Kidney tubule cell (primary cell): ENCODE measurements around the gene OR51Q1.
A peak's percentile ranks its signal among the peaks of the same experiment; 100 is the strongest.

Source experiments
- DNase-seq: peaks from one replicate; pipeline ENCODE4 v3.0.0-alpha.2; 2018; ENCODE audit warnings: low spot score

The OR51Q1 gene

GRCh38 chr11:5421811-5422210, at the start of gene OR51Q1:
OR51Q1 (plus strand) TSS chr11:5422111; CDS start chr11:5422201, 90 bp downstream.
- DNase-seq, result no peak

- peak; percentile 64 for DNase-seq
Measured at GRCh38 chr11:5380740-5381342, 41.1 kb upstream of the OR51Q1 start.

GRCh38 chr11:5383576-5383975, 38.3 kb upstream of the OR51Q1 start, which contains the start of gene OR51M1:
OR51M1 (plus strand) TSS chr11:5383812; CDS start chr11:5389399, 5,587 bp downstream.
- no peak for DNase-seq

- DNase-seq, result no peak
Measured at GRCh38 chr11:5384335-5384734, 37.6 kb upstream of the OR51Q1 start.

GRCh38 chr11:5390210-5390609, 31.7 kb upstream of the OR51Q1 start:
- DNase-seq, result no peak

- DNase-seq, result no peak
Measured at GRCh38 chr11:5394091-5394490, 27.8 kb upstream of the OR51Q1 start.

GRCh38 chr11:5398936-5399335, 23.0 kb upstream of the OR51Q1 start:
- DNase-seq, result peak; percentile 75

GRCh38 chr11:5405173-5405572, 16.7 kb upstream of the OR51Q1 start:
- DNase-seq, result no peak

- no peak for DNase-seq
Measured at GRCh38 chr11:5420993-5421392, 918 bp upstream of the OR51Q1 start.

- no peak for DNase-seq
Measured at GRCh38 chr11:5423131-5423530, 1.2 kb downstream of the OR51Q1 start.

GRCh38 chr11:5441414-5441813, 19.5 kb downstream of the OR51Q1 start, which contains the start of gene OR51I1:
OR51I1 (minus strand) TSS chr11:5441514; CDS start chr11:5441514, 0 bp downstream.
- DNase-seq, result no peak

- DNase-seq, result no peak
Measured at GRCh38 chr11:5443835-5444393, 22.0 kb downstream of the OR51Q1 start.

- no peak for DNase-seq
Measured at GRCh38 chr11:5449023-5449422, 27.1 kb downstream of the OR51Q1 start, which contains the start of gene OR51I2. OR51I2 (plus strand) TSS chr11:5449323; CDS start chr11:5453489, 4,166 bp downstream.

- DNase-seq, result no peak
Measured at GRCh38 chr11:5449432-5449831, 27.5 kb downstream of the OR51Q1 start.

GRCh38 chr11:5460983-5461621, 39.2 kb downstream of the OR51Q1 start:
- no peak for DNase-seq

- DNase-seq, result no peak
Measured at GRCh38 chr11:5467527-5467926, 45.6 kb downstream of the OR51Q1 start.
